Measurements from ENCODE around the gene SSC5D. TPM values are rescaled to one million over a fixed set of nuclear protein-coding genes. Genes with fewer than 3 reads are reported as not detected.

The SSC5D gene
- total RNA-seq, 1 experiment from 2014 or later = 1.5 TPM

GRCh38 chr19:55527197-55528029, 39.2 kb downstream of the SSC5D start:
- BruUV-seq (replicated peaks) = no TSS peak
- ChIA-PET CTCF (no interaction called here), RAD21 (ENCODE audit: low non-redundant PET in 1 of 2, low total read pairs in 2 of 2, uncharacterized antibody in 2 of 2, unreplicated experiment in 2 of 2) (no interaction called here), POLR2A (no interaction called here)
- TF ChIP-seq SIN3A (IDR thresholded peaks at IDR 0.05; ENCODE audit: low read depth) = no peak
- TF ChIP-seq YY1 (IDR thresholded peaks at IDR 0.05; ENCODE audit: extremely low read depth, insufficient replicate concordance, low read depth, low read length) = no peak
- Histone ChIP-seq H3K9ac (ENCODE audit: low read length) (no peak overlapping the region), H3K27ac (ENCODE audit: low read depth, low read length) (no peak overlapping the region), H3K79me2 (ENCODE audit: insufficient read depth, low read length) (no peaks in the 10 kb centered on the region), H3K4me2 (ENCODE audit: low read length) (no peak overlapping the region), H4K20me1 (ENCODE audit: insufficient read depth) (no peaks in the 10 kb centered on the region), H3K36me3 (ENCODE audit: control insufficient read depth in 1 of 2, insufficient read depth in 2 of 2, low read length in 2 of 2) (no peaks in the 10 kb centered on the region), H3K4me1 (ENCODE audit: control insufficient read depth in 1 of 2, insufficient read depth in 2 of 2, low read length in 2 of 2) (peaks cover 0 to 4% of the 10 kb centered on the region in 2 experiments; a peak in 1 of 4 replicates), H2AFZ (ENCODE audit: low read depth, low read length, poor library complexity, severe bottlenecking) (no peak overlapping the region), H3K4me3 (replicated peaks in 1 of 2; ENCODE audit: low read depth in 1 of 2, low read length in 2 of 2) (no peak overlapping the region), H3K9me2 (ENCODE audit: insufficient read depth) (no peaks in the 10 kb centered on the region), H3K27me3 (ENCODE audit: insufficient read depth, low read length) (no peaks in the 10 kb centered on the region), H3K9me3 (ENCODE audit: control insufficient read depth in 1 of 2, insufficient read depth in 1 of 2, low read depth in 1 of 2, low read length in 2 of 2) (peaks cover 0 to 4% of the 10 kb centered on the region in 2 experiments; a peak in 1 of 4 replicates)
- ATAC-seq = no peak
- intact Hi-C loops (cut with micrococcal nuclease) = no loop called here
- no peak for DNase-seq (ENCODE audit: low read depth, low spot score)

GRCh38 chr19:55528030-55528803, 40.0 kb downstream of the SSC5D start:
- CTCF ChIA-PET = no interaction called here

More at GRCh38 chr19:55528030-55528803, 40.0 kb downstream of the SSC5D start:
- no peak for DNase-seq (ENCODE audit: low read depth, low spot score)
- BruUV-seq (replicated peaks) = no TSS peak
- H3K36me3 ChIP-seq (ENCODE audit: control insufficient read depth in 1 of 2, insufficient read depth in 2 of 2, low read length in 2 of 2) = no peaks in the 10 kb centered on the region
- H3K79me2 ChIP-seq (ENCODE audit: insufficient read depth, low read length) = no peaks in the 10 kb centered on the region
- H3K27ac ChIP-seq (ENCODE audit: low read depth, low read length) = no peak overlapping the region
- peaks cover 0 to 4% of the 10 kb centered on the region in 2 experiments; a peak in 1 of 4 replicates for H3K9me3 ChIP-seq (ENCODE audit: control insufficient read depth in 1 of 2, insufficient read depth in 1 of 2, low read depth in 1 of 2, low read length in 2 of 2)
- no peaks in the 10 kb centered on the region for H3K27me3 ChIP-seq (ENCODE audit: insufficient read depth, low read length)
- no peaks in the 10 kb centered on the region for H3K9me2 ChIP-seq (ENCODE audit: insufficient read depth)
- no peak overlapping the region for H2AFZ ChIP-seq (ENCODE audit: low read depth, low read length, poor library complexity, severe bottlenecking)
- H3K4me1 ChIP-seq (ENCODE audit: control insufficient read depth in 1 of 2, insufficient read depth in 2 of 2, low read length in 2 of 2) = peaks cover 0 to 4% of the 10 kb centered on the region in 2 experiments; a peak in 1 of 4 replicates
- H4K20me1 ChIP-seq (ENCODE audit: insufficient read depth) = no peaks in the 10 kb centered on the region
- no peak overlapping the region for H3K9ac ChIP-seq (ENCODE audit: low read length)
- ChIA-PET RAD21 (ENCODE audit: low non-redundant PET in 1 of 2, low total read pairs in 2 of 2, uncharacterized antibody in 2 of 2, unreplicated experiment in 2 of 2) (no interaction called here), POLR2A (no interaction called here)
- intact Hi-C loops (cut with micrococcal nuclease) = no loop called here
- TF ChIP-seq ELF1 (IDR thresholded peaks at IDR 0.05; ENCODE audit: borderline replicate concordance, low read depth) = no peak
- no peak for TF ChIP-seq SRF (IDR thresholded peaks at IDR 0.05; ENCODE audit: low read depth)
- no peak for ATAC-seq
- H3K4me3 ChIP-seq (replicated peaks in 1 of 2; ENCODE audit: low read depth in 1 of 2, low read length in 2 of 2) = no peak overlapping the region
- no peak overlapping the region for H3K4me2 ChIP-seq (ENCODE audit: low read length)
